Measurements from ENCODE around the gene PHOSPHO1. TPM values are rescaled to one million over a fixed set of nuclear protein-coding genes. Genes with fewer than 3 reads are reported as not detected.

The PHOSPHO1 gene
- total RNA-seq, 1 experiment from 2014 or later = 1.1 TPM

DNA sequence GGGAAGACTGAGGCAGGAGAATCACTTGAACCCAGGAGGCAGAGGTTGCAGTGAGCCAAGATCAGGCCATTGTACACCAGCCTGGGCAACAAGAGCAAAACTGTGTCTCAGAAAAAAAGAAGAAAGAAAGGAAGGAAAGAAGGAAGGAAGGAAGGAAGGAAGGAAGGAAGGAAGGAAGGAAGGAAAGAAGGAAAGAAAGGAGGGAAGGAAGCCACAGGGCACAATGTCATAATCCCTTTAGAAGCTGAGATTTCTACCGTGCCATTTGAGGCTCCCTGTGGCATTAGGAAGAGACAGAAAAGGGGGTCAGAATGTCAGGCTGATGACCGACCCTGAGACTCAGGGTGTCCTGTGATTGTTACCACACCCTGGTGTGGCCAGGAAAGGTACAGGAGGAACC lies 26.8 kb downstream of the PHOSPHO1 start:
- Histone ChIP-seq H2AFZ (ENCODE audit: low read length) (no peak overlapping the region), H3K79me2 (ENCODE audit: low read length) (no peaks in the 10 kb centered on the region), H3K9ac (ENCODE audit: low read length) (no peak overlapping the region), H4K20me1 (ENCODE audit: low read length) (no peaks in the 10 kb centered on the region), H3K9me3 (ENCODE audit: low read length) (no peaks in the 10 kb centered on the region), H3K36me3 (ENCODE audit: low read depth, low read length) (no peaks in the 10 kb centered on the region), H3K9me2 (replicated peaks; ENCODE audit: low read length) (no peaks in the 10 kb centered on the region), H3K27me3 (ENCODE audit: low read length) (peaks cover 33% of the 10 kb centered on the region; the same call in 1 of the 2 replicates), H3K27ac (ENCODE audit: low read length) (no peak overlapping the region), H3K4me2 (ENCODE audit: low read length) (no peak overlapping the region), H3K4me3 (ENCODE audit: low read length) (no peak overlapping the region), H3F3A (ENCODE audit: low read length, unreplicated experiment) (no peaks in the 10 kb centered on the region), H3K4me1 (ENCODE audit: insufficient read depth, low read length) (no peaks in the 10 kb centered on the region)
- ChIA-PET CTCF (no interaction called here), POLR2A (ENCODE audit: unreplicated experiment) (no interaction called here)
- TF ChIP-seq EZH2 (IDR thresholded peaks at IDR 0.05; ENCODE audit: low read length, unreplicated experiment) (no peak), EZH2phosphoT487 (IDR thresholded peaks at IDR 0.05; ENCODE audit: borderline replicate concordance, low read length) (no peak)
- TF ChIP-seq, protein P1, sequence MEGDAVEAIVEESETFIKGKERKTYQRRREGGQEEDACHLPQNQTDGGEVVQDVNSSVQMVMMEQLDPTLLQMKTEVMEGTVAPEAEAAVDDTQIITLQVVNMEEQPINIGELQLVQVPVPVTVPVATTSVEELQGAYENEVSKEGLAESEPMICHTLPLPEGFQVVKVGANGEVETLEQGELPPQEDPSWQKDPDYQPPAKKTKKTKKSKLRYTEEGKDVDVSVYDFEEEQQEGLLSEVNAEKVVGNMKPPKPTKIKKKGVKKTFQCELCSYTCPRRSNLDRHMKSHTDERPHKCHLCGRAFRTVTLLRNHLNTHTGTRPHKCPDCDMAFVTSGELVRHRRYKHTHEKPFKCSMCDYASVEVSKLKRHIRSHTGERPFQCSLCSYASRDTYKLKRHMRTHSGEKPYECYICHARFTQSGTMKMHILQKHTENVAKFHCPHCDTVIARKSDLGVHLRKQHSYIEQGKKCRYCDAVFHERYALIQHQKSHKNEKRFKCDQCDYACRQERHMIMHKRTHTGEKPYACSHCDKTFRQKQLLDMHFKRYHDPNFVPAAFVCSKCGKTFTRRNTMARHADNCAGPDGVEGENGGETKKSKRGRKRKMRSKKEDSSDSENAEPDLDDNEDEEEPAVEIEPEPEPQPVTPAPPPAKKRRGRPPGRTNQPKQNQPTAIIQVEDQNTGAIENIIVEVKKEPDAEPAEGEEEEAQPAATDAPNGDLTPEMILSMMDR (conservative IDR thresholded peaks at IDR 0.05; ENCODE audit: low read depth, low read length) = no peak
- BruUV-seq (replicated peaks) = no TSS peak
- intact Hi-C loops (cut with micrococcal nuclease) = no loop called here
- DNase-seq (no peak), ATAC-seq (no peak)

DNA sequence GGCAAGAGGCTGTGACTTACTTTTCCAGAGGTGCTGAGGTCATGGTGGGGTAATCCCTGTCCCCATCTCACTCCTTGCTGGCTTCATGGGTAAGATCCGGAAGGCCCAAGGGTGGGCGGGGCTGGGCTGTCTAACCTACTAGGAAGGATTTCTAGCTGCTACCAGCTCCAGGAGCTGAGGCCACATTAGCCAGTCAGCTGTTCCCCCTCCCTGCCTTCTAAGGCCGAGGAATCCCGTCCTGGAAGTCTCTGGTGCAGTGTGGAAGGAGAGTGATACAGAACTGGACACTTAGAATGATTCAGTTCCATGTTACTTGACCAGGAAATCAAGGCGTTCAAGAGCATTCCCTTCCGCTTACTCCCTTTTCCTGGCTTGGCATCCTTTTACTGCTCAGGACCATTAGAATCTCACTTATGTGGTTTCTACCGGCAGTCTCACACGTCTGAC lies 29.1 kb downstream of the PHOSPHO1 start:
- H3F3A ChIP-seq (ENCODE audit: low read length, unreplicated experiment) = no peaks in the 10 kb centered on the region
- no peak overlapping the region for H2AFZ ChIP-seq (ENCODE audit: low read length)
- intact Hi-C loops (cut with micrococcal nuclease) = no loop called here
- ChIA-PET CTCF (no interaction called here), POLR2A (ENCODE audit: unreplicated experiment) (no interaction called here)
- peaks cover 8% of the 10 kb centered on the region for H3K4me1 ChIP-seq (ENCODE audit: insufficient read depth, low read length)
- no peak for ATAC-seq
- H3K79me2 ChIP-seq (ENCODE audit: low read length) = no peaks in the 10 kb centered on the region
- no peak overlapping the region for H3K4me2 ChIP-seq (ENCODE audit: low read length)
- no peaks in the 10 kb centered on the region for H3K36me3 ChIP-seq (ENCODE audit: low read depth, low read length)
- no peak overlapping the region for H3K4me3 ChIP-seq (ENCODE audit: low read length)
- BruUV-seq (replicated peaks) = no TSS peak
- no peak overlapping the region for H3K9ac ChIP-seq (ENCODE audit: low read length)
- no peaks in the 10 kb centered on the region for H3K9me2 ChIP-seq (replicated peaks; ENCODE audit: low read length)
- peaks cover 23% of the 10 kb centered on the region; the same call in 1 of the 2 replicates for H3K27me3 ChIP-seq (ENCODE audit: low read length)
- no peak overlapping the region for H3K27ac ChIP-seq (ENCODE audit: low read length)
- no peaks in the 10 kb centered on the region for H4K20me1 ChIP-seq (ENCODE audit: low read length)
- TF ChIP-seq, protein P1 (conservative IDR thresholded peaks at IDR 0.05; ENCODE audit: low read depth, low read length) = no peak
- TF ChIP-seq EZH2 (IDR thresholded peaks at IDR 0.05; ENCODE audit: low read length, unreplicated experiment) = no peak
- no peak for TF ChIP-seq EZH2phosphoT487 (IDR thresholded peaks at IDR 0.05; ENCODE audit: borderline replicate concordance, low read length)
- H3K9me3 ChIP-seq (ENCODE audit: low read length) = no peaks in the 10 kb centered on the region
- DNase-seq = no peak

DNA sequence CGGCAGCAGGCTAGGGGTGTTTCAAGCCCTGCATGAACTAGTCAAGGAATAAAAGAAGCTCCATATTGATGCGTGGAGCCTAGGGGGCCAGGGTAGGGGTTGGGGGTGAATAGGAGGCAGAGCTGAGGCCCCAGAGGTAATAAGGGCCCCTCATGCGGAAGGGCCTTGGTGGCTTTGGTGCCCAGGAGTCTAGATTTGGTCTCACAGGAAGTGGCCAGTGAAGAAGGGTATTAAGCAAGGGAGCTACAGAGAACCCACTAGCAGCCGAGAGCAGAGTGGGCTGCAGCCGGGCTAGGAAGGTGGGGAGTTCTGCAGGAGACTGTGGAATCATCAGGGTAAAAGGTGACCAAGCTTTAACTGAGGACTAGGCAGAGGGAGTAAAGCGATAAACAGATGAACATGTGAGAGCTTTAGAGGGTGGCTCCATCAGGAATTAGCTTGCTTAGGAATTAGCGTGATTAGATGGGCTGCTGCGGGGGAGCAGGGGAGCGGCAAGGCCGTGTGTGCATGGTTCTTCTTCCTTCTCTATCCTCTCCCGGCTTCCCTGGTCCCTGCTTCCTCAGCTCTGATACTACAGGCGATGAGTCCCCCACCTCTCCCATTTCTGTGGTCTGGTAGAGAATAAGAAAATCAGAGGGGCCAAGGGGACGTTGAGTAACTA lies 30.0 kb downstream of the PHOSPHO1 start:
- Histone ChIP-seq H3K27ac (ENCODE audit: low read length) (no peak overlapping the region), H3K4me1 (ENCODE audit: insufficient read depth, low read length) (peaks cover 8% of the 10 kb centered on the region), H3K79me2 (ENCODE audit: low read length) (no peaks in the 10 kb centered on the region), H3K4me2 (ENCODE audit: low read length) (no peak overlapping the region), H3K9me3 (ENCODE audit: low read length) (no peaks in the 10 kb centered on the region), H3K4me3 (ENCODE audit: low read length) (no peak overlapping the region), H3K36me3 (ENCODE audit: low read depth, low read length) (no peaks in the 10 kb centered on the region), H3K9ac (ENCODE audit: low read length) (no peak overlapping the region), H4K20me1 (ENCODE audit: low read length) (no peaks in the 10 kb centered on the region), H2AFZ (ENCODE audit: low read length) (no peak overlapping the region), H3F3A (ENCODE audit: low read length, unreplicated experiment) (no peaks in the 10 kb centered on the region), H3K9me2 (replicated peaks; ENCODE audit: low read length) (no peaks in the 10 kb centered on the region), H3K27me3 (ENCODE audit: low read length) (peaks cover 17% of the 10 kb centered on the region; the same call in 1 of the 2 replicates)
- TF ChIP-seq, protein P1 (conservative IDR thresholded peaks at IDR 0.05; ENCODE audit: low read depth, low read length) = no peak
- TF ChIP-seq EZH2phosphoT487 (IDR thresholded peaks at IDR 0.05; ENCODE audit: borderline replicate concordance, low read length) = no peak
- TF ChIP-seq EZH2 (IDR thresholded peaks at IDR 0.05; ENCODE audit: low read length, unreplicated experiment) = no peak
- POLR2A ChIA-PET (ENCODE audit: unreplicated experiment) = no interaction called here
- CTCF ChIA-PET = no interaction called here
- no TSS peak for BruUV-seq (replicated peaks)
- no peak for DNase-seq
- no peak for ATAC-seq
- intact Hi-C loops (cut with micrococcal nuclease) = no loop called here

Measured in PC-3 (cell line).